K562 (cell line): ENCODE measurements around the gene H2AZ2. TPM values are rescaled to one million over a fixed set of nuclear protein-coding genes. Genes with fewer than 3 reads are reported as not detected.
A peak's percentile ranks its signal among the peaks of the same experiment; 100 is the strongest.

Experiments
- ATAC-seq: fragments of 200-7000 bp; cut with Tn5 transposase; 3 replicates; pipeline ENCODE4 v1.9.1; 2020; ENCODE audit warnings: moderate library complexity
- BruUV-seq: library from RNA; stranded (reverse); fragments of 400-500 nt; replicated peaks from 2 replicates; lab custom pipeline; 2021; lab: Mats Ljungman, UMichigan
- CTCF ChIA-PET: fragments of 300-600 bp; formaldehyde crosslinking; extraction: SDS; loops from one replicate; lab custom pipeline; 2021; ENCODE audit warnings: low intra/inter-chr PET ratio; lab: Yijun Ruan, JAX
- POLR2A ChIA-PET: fragments of 300-600, 350-650 bp; sonication (Branson Sonifier 250); formaldehyde crosslinking; extraction: SDS; loops from one replicate; lab custom pipeline; 2021; ENCODE audit warnings: antibody characterized with exemption, inconsistent platforms; lab: Yijun Ruan, JAX
- DNase-seq, 4 experiments: peaks; one replicate each; pipeline versions ENCODE4 v3.0.0 to v3.0.0-alpha.2; 2011 to 2018; ENCODE audit warnings: low spot score in 3 of 4, mixed read lengths in 3 of 4; ENCODE audit errors: extremely low read depth in 1 of 4
- FAIRE-seq: peaks from 2 replicates; lab custom pipeline; 2011; peaks lifted over from hg19 to GRCh38; lab: Jason Lieb, UNC
- H2AFZ ChIP-seq: 2 replicates; pipeline ENCODE4 v1.6.0; 2011; ENCODE audit warnings: low read depth, low read length, control low read depth, inconsistent platforms
- H3K27ac ChIP-seq: fragments of 200-600 bp; 3 replicates; pipeline ENCODE4 v1.8.0; 2011; ENCODE audit warnings: low read depth, mild to moderate bottlenecking, control low read depth, inconsistent platforms, low read length, moderate library complexity, mixed read lengths; ENCODE audit errors: extremely low read depth
- H3K27me3 ChIP-seq, 2 experiments: fragments of 300-600 bp in 1 of 2; 2 replicates in 1 of 2; 3 replicates in 1 of 2; pipeline versions ENCODE4 v1.6.0 to v1.8.0; 2011; ENCODE audit warnings: inconsistent platforms in 2 of 2, low read length in 2 of 2, mild to moderate bottlenecking in 1 of 2, mixed read lengths in 1 of 2, moderate library complexity in 1 of 2; ENCODE audit not compliant: control insufficient read depth in 2 of 2, insufficient read depth in 2 of 2
- H3K36me3 ChIP-seq: fragments of 300-600 bp; 3 replicates; pipeline ENCODE4 v1.8.0; 2011; ENCODE audit warnings: mild to moderate bottlenecking, low read length, inconsistent platforms; ENCODE audit not compliant: control insufficient read depth, insufficient read depth
- H3K4me1 ChIP-seq, 2 experiments: fragments of 200-600 bp in 1 of 2; replicated peaks in 1 of 2; 2 replicates in 1 of 2; 3 replicates in 1 of 2; pipeline versions ENCODE4 v1.5.1 to v1.8.0; 2011; ENCODE audit warnings: inconsistent platforms in 2 of 2, low read length in 2 of 2, mild to moderate bottlenecking in 1 of 2, mixed read lengths in 1 of 2, moderate library complexity in 1 of 2; ENCODE audit not compliant: control insufficient read depth in 2 of 2, insufficient read depth in 2 of 2
- H3K4me2 ChIP-seq: 2 replicates; pipeline ENCODE4 v1.6.1; 2011; ENCODE audit warnings: low read length, control low read depth, inconsistent platforms, mixed read lengths; ENCODE audit not compliant: insufficient read depth
- H3K4me3 ChIP-seq: fragments of 200-600 bp; sonication (generic), shearing (Covaris generic); 2 replicates; pipeline ENCODE4 v1.5.1; 2016; ENCODE audit warnings: control low read depth, inconsistent platforms
- H3K79me2 ChIP-seq: fragments of 200-600 bp; 3 replicates; pipeline ENCODE4 v1.8.0; 2011; ENCODE audit warnings: low read length, inconsistent platforms; ENCODE audit not compliant: control insufficient read depth, insufficient read depth
- H3K9ac ChIP-seq, 2 experiments: 2 replicates each; pipeline versions ENCODE4 v1.6.0 to v1.6.1; 2011; ENCODE audit warnings: low read depth in 2 of 2, low read length in 2 of 2, control low read depth in 1 of 2, inconsistent platforms in 1 of 2, mild to moderate bottlenecking in 1 of 2, mixed read lengths in 1 of 2; ENCODE audit not compliant: insufficient read depth in 1 of 2
- H3K9me1 ChIP-seq: one replicate; pipeline ENCODE4 v1.6.0; 2011; ENCODE audit warnings: inconsistent platforms, mild to moderate bottlenecking, low read length, moderate library complexity; ENCODE audit not compliant: control insufficient read depth, insufficient read depth
- H3K9me3 ChIP-seq: replicated peaks from 2 replicates; pipeline ENCODE4 v1.5.1; 2011; ENCODE audit warnings: low read depth, low read length, inconsistent platforms; ENCODE audit not compliant: control insufficient read depth, insufficient read depth
- H4K20me1 ChIP-seq: replicated peaks from 2 replicates; pipeline ENCODE4 v1.6.1; 2011; ENCODE audit warnings: low read length, inconsistent platforms, mixed read lengths; ENCODE audit not compliant: control insufficient read depth, insufficient read depth
- ADNP ChIP-seq: fragments of 200-800 bp; sonication (Bioruptor generic); IDR thresholded peaks from 2 replicates; pipeline ENCODE4 v1.6.1; 2016; ENCODE audit warnings: missing genetic modification characterization, missing compliant biosample characterization
- CBFA2T3 ChIP-seq: fragments of 450-650 bp; IDR thresholded peaks from 2 replicates; pipeline ENCODE4 v1.6.1; 2017
- DNMT1 ChIP-seq: fragments of 450-650 bp; IDR thresholded peaks from 2 replicates; pipeline ENCODE4 v1.6.1; 2016; ENCODE audit warnings: antibody characterized with exemption, mild to moderate bottlenecking
- ERF ChIP-seq: fragments of 450-650 bp; formaldehyde crosslinking; IDR thresholded peaks from 2 replicates; pipeline ENCODE4 v1.4.0; 2020; ENCODE audit warnings: mild to moderate bottlenecking, mixed read lengths
- HDAC2 ChIP-seq: fragments of 450-650 bp; IDR thresholded peaks from 2 replicates; pipeline ENCODE4 v1.6.1; 2016; ENCODE audit warnings: mild to moderate bottlenecking
- KDM1A ChIP-seq, 2 experiments: fragments of 450-650 bp; IDR thresholded peaks; 2 replicates each; pipeline ENCODE4 v1.6.1; 2016; ENCODE audit warnings: mild to moderate bottlenecking in 2 of 2
- MTA3 ChIP-seq: fragments of 450-650 bp; formaldehyde crosslinking; IDR thresholded peaks from 2 replicates; pipeline ENCODE4 v1.6.1; 2017; ENCODE audit warnings: mild to moderate bottlenecking, borderline replicate concordance
- MTF1 ChIP-seq: fragments of 250-450 bp; sonication (Bioruptor Pico); IDR thresholded peaks from 2 replicates; pipeline ENCODE4 v1.9.0; 2021; ENCODE audit warnings: moderate library complexity, mild to moderate bottlenecking, inconsistent platforms, borderline replicate concordance
- NFIC ChIP-seq: fragments of 450-650 bp; IDR thresholded peaks from 2 replicates; pipeline ENCODE4 v1.6.1; 2017; ENCODE audit warnings: mild to moderate bottlenecking, inconsistent platforms
- RBM25 ChIP-seq: fragments of 200-400 bp; formaldehyde crosslinking; IDR thresholded peaks from 2 replicates; pipeline ENCODE4 v1.6.1; 2018; ENCODE audit warnings: low read length, low read depth, moderate library complexity; ENCODE audit not compliant: severe bottlenecking
- ZHX1 ChIP-seq: fragments of 150-350 bp; conservative IDR thresholded peaks from 2 replicates; pipeline ENCODE4 v1.6.1; 2014; ENCODE audit warnings: low read length
- ZNF740 ChIP-seq, 3 experiments: fragments of 200-800 bp in 1 of 3; sonication (Bioruptor generic) in 1 of 3; sonication (generic) in 1 of 3; formaldehyde crosslinking in 1 of 3; IDR thresholded peaks; 2 replicates each; pipeline versions ENCODE4 v1.6.1 to v1.8.0; 2016 to 2022; ENCODE audit warnings: mild to moderate bottlenecking in 2 of 3, missing compliant biosample characterization in 2 of 3, missing genetic modification characterization in 2 of 3, missing genetic modification reagents in 1 of 3
- ZNF766 ChIP-seq: fragments of 200-800 bp; sonication (Bioruptor generic); conservative IDR thresholded peaks from 2 replicates; pipeline ENCODE4 v1.6.1; 2016; ENCODE audit warnings: missing genetic modification characterization, missing compliant biosample characterization
- WGBS: fragments of 100-300 bp; shearing (Covaris generic); methylation state at CpG from one replicate; pipeline ENCODE4 v1.1.6; 2016; ENCODE audit warnings: low coverage, mixed read lengths; ENCODE audit not compliant: insufficient coverage; ENCODE audit errors: missing lambda C conversion rate; 5-methylcytosine and 5-hydroxymethylcytosine counted together
- in situ Hi-C: fragments of 300-500 bp; cut with MboI; formaldehyde crosslinking; loops from 4 replicates; pipeline ENCODE4 v1.15.0; 2018; ENCODE audit warnings: inconsistent platforms, mixed read lengths
- intact Hi-C: fragments of 100-400 bp; cut with micrococcal nuclease; formaldehyde crosslinking; loops from 2 replicates; pipeline ENCODE4 v1.14.2; 2022
- polyA plus RNA-seq, 8 experiments: library from polyadenylated mRNA; depleted of rRNA in 4 of 8; stranded (reverse) in 5 of 8; unstranded in 3 of 8; fragments of >200 nt; fragmentation: Nextera tagmentation in 2 of 8; fragmentation: Illumina TruSeq in 1 of 8; extraction: Ambion mirVana in 2 of 8; extraction: Trizol in 1 of 8; gene quantifications; 2 replicates each; pipeline versions ENCODE4 v1.2.1 to v1.2.3, GENCODE V29; 2011 to 2014; ENCODE audit warnings: inconsistent platforms in 1 of 8, missing spikeins in 1 of 8
- total RNA-seq, 7 experiments: library from RNA; depleted of rRNA in 6 of 7; stranded (reverse); fragments of >200 nt in 6 of 7; fragmentation: Illumina TruSeq in 2 of 7; extraction: Trizol in 2 of 7; gene quantifications; 2 replicates each; pipeline versions ENCODE4 v1.2.1 to v1.2.3, GENCODE V29; 2011 to 2021; ENCODE audit warnings: low replicate concordance in 1 of 7

H2AZ2 gene
- total and polyA plus RNA-seq, 9 of the 15 experiments (the other 6 are each of a cell fraction or from before 2014, with no cell fraction given), result 105 to 382 (median 286) TPM

GRCh38 chr7:44794331-44794730 lies 53.6 kb downstream of the H2AZ2 start:
- intact Hi-C loops, result no loop called here
- ChIA-PET CTCF (no interaction called here), POLR2A (interaction anchor here (0.6 kb wide), 2 partner anchors 30 to 68 kb away, joined by 3 to 4 read pairs; no protein-coding TSS in a partner anchor)
- Histone ChIP-seq H2AFZ (no peak overlapping the region), H3K27ac (no peak overlapping the region), H3K79me2 (peaks cover 40% of the 10 kb centered on the region), H4K20me1 (peaks cover 19% of the 10 kb centered on the region), H3K9me1 (no peaks in the 10 kb centered on the region), H3K4me1 (peaks cover 17 to 21% of the 10 kb centered on the region in 2 experiments; a peak in 4 of 5 replicates), H3K9me3 (no peaks in the 10 kb centered on the region), H3K36me3 (peaks cover 21% of the 10 kb centered on the region), H3K27me3 (no peaks in the 10 kb centered on the region), H3K4me3 (no peak overlapping the region), H3K9ac (peak overlapping the region in 1 of 2 experiments; percentile 53; a peak in 1 of 4 replicates), H3K4me2 (0 out of 2 replicates have a peak overlapping the region, but pooled peaks have one; percentile 2)
- TF ChIP-seq CBFA2T3 (0 out of 2 replicates have a peak, but pooled peaks have one; percentile 5), NFIC (peak; percentile 46), MTA3 (no peak), ADNP (tag) (0 out of 2 replicates have a peak, but pooled peaks have one; percentile 16)
- DNase-seq (no peak), ATAC-seq (no peak), FAIRE-seq (no peak)
- no TSS peak for BruUV-seq
- in situ Hi-C loops, result no loop called here
- 17% methylated on average over 3 of the region's 3 CpGs for WGBS

- Histone ChIP-seq H3K27me3 (no peaks in the 10 kb centered on the region), H3K9ac (no peak overlapping the region), H3K4me1 (peaks cover 15 to 21% of the 10 kb centered on the region in 2 experiments; a peak in 4 of 5 replicates), H3K9me1 (no peaks in the 10 kb centered on the region), H3K36me3 (peaks cover 17% of the 10 kb centered on the region), H3K79me2 (peaks cover 36% of the 10 kb centered on the region), H4K20me1 (peaks cover 16% of the 10 kb centered on the region), H3K27ac (no peak overlapping the region), H2AFZ (no peak overlapping the region), H3K9me3 (no peaks in the 10 kb centered on the region), H3K4me2 (no peak overlapping the region), H3K4me3 (no peak overlapping the region)
- CTCF ChIA-PET, result no interaction called here
- in situ Hi-C loops, result no loop called here
- 62% methylated on average over 5 of the region's 5 CpGs for WGBS
- FAIRE-seq (no peak), ATAC-seq (no peak), DNase-seq (no peak)
- BruUV-seq, result no TSS peak
- POLR2A ChIA-PET, result interaction anchor here (0.6 kb wide), 3 partner anchors 30 to 263 kb away, joined by 3 to 4 read pairs (median 3); no protein-coding TSS in a partner anchor
- intact Hi-C loops, result no loop called here
- TF ChIP-seq ZHX1 (no peak), DNMT1 (no peak), ZNF740 (CRISPR knock-in tag; IDR thresholded peaks at IDR 0.05) (0 out of 2 replicates have a peak, but pooled peaks have one; percentile 22), ZNF740 (tag; IDR thresholded peaks at IDR 0.05) (no peak), ZNF766 (CRISPR knock-in tag) (no peak), KDM1A (IDR thresholded peaks at IDR 0.05) (peak; percentile 39 to 71; a peak in 3 of 4 replicates), RBM25 (peak; percentile 83), MTF1 (CRISPR knock-in tag) (no peak), HDAC2 (peak; percentile 61; the same call in 1 of the 2 replicates), ERF (CRISPR knock-in tag) (no peak)
Observed at GRCh38 chr7:44793919-44794318, 54.0 kb downstream of the H2AZ2 start.
